ENCODE measurements around the gene ASB9.
"Not testable (repeated sequence)": the region's sequence is repeated elsewhere in the genome, so short reads cannot be mapped to it uniquely, and the experiment has no call there.

The ASB9 gene

DNA sequence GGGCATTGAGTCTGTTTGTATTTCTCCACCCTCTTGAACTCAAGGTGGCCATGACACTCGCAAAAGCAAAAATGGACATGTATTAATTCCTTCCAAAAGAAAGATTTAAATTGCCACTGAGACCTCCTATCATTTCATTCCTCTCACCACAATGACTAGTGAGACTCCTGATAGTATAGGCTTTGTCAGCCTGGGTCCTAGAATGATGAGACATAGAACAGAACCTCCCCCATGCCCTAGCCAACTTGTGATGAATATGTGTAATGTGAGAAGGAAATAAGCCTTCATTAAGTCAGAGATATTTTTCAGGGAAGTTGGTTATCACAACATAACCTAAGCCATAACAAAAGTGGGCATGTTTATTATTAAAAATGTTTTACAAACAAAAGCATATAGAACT is 62.5 kb downstream of the ASB9 start:
- DNase-seq (ENCODE audit: low read depth), result no peak
- H3K4me3 ChIP-seq (ENCODE audit: low read length), result no peak overlapping the region
- TF ChIP-seq, protein P1, sequence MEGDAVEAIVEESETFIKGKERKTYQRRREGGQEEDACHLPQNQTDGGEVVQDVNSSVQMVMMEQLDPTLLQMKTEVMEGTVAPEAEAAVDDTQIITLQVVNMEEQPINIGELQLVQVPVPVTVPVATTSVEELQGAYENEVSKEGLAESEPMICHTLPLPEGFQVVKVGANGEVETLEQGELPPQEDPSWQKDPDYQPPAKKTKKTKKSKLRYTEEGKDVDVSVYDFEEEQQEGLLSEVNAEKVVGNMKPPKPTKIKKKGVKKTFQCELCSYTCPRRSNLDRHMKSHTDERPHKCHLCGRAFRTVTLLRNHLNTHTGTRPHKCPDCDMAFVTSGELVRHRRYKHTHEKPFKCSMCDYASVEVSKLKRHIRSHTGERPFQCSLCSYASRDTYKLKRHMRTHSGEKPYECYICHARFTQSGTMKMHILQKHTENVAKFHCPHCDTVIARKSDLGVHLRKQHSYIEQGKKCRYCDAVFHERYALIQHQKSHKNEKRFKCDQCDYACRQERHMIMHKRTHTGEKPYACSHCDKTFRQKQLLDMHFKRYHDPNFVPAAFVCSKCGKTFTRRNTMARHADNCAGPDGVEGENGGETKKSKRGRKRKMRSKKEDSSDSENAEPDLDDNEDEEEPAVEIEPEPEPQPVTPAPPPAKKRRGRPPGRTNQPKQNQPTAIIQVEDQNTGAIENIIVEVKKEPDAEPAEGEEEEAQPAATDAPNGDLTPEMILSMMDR (IDR thresholded peaks at IDR 0.05; ENCODE audit: insufficient read depth, low read depth, low read length, missing control alignments), result no peak

DNA sequence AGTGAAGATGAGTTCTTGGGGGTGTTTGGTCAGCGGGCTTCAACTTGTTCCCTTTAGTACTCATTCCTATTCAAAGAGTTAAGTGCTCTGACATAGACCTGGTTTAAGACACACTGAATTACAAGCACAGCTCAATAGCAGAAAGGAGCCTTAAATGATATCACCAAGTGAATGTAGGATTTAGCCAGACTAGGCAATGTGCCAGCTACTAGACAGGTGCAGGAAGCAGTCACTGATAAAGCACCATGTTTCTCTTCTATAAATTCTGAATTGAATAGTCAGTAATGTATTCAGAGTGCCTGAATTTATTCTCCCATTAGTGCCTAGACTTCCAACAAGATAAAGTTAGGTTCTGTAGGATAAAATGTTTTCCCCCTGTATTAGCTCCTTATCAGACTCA is 63.6 kb downstream of the ASB9 start:
- DNase-seq (ENCODE audit: low read depth), result no peak
- H3K4me3 ChIP-seq (ENCODE audit: low read length), result no peak overlapping the region
- TF ChIP-seq, protein P1 (IDR thresholded peaks at IDR 0.05; ENCODE audit: insufficient read depth, low read depth, low read length, missing control alignments), result no peak

DNA sequence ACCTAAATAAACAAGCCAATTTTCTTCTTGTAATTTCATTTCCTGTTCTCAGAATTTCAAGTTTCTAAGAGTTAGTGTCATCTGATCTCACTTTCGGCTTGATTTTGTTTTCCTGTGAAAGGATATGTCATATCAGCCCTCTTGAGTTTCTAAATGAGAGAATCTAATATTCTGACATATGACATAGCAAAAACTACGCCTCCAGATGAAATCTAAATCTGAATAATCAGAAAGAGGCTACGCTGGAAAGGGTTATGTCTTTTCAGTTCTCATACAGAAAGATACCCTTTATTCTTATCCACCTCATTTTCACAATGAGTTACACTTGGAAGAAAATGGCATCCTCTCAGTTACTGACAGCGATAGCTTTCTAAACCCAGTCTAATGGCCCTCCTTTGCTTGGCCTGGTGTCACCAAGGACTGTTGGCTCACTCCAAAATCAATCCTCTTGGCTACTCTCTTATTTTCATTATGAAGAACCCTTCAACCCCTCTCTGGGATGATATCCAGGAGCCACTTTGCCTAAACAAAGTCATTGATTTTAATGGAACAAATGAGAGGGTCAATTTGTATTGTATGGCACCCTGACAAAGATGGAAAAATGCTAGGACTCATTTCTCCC is 65.6 kb downstream of the ASB9 start:
- DNase-seq (ENCODE audit: low read depth), result no peak
- TF ChIP-seq, protein P1 (IDR thresholded peaks at IDR 0.05; ENCODE audit: insufficient read depth, low read depth, low read length, missing control alignments), result no peak
- no peak overlapping the region for H3K4me3 ChIP-seq (ENCODE audit: low read length)

DNA sequence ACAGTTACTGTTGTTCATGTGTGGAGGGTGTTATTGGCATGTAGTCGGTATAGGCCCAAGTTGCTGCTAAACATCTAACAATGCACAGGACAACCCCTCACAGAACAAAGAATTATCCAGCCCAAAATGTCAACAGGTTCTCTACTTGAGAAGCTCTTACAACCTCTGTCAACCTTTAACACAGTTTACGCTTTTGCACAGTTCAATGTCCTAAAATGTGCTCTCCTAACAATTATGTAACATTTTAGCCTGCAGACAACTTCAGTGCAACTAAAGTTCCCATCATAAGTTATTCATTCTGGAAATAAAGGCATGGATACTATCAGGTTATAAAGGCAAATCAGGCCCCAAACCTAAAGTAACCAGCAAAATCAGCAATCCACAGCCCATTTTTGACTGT is 66.2 kb downstream of the ASB9 start:
- TF ChIP-seq, protein P1 (IDR thresholded peaks at IDR 0.05; ENCODE audit: insufficient read depth, low read depth, low read length, missing control alignments), result no peak
- H3K4me3 ChIP-seq (ENCODE audit: low read length), result no peak overlapping the region
- DNase-seq (ENCODE audit: low read depth), result no peak

DNA sequence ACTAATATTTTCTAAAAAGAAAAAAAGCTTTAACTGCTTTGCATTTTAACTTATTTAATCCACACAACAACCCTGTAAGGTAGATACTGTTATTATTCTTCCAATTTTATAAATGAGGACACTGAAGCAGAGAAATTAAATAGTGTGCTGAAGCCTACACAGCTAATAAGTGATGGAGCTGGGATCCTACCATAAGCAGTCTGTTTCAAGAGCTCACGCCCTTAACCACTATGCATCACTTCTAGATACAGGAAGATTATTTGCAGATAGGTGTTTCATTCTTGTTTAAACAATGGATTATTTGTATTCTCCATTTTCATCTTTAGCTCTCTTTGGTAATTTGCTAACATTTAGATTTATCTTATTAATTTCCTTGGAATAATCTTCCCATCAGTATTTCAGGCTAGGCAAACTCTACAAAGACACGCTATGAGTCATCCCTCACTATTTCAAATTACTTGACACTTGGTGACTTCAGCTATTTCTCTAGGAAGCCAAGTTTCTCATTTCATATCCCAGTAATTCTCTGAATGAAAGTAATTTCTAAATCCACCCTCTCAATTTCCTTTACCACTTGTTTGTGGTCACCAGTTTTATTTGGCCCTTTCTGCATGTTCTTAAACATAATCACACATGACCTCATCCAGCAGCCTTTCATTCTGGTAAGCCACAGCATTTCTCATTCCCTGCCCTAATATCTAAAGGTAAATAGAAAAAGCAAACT is 67.3 kb downstream of the ASB9 start:
- no peak for DNase-seq (ENCODE audit: low read depth)

DNA sequence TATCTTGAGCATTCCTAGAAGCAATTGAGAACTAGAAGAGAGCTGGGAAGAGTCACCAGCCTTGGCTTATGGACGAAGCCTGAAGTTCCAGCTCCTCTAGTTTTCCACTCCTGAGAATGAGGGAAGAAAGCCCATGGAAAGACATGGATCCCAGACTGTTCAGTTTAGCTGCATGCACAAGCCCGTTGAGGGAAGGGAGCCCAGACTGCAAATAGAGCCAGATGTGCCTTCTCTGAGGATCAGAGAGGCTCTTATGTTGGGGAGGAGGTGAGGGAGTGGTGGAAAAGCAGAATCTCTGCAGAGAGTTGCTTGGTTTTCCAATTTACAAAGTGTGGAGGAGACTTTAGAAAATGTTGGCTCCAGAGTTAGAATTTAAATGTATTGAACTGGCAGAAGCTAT is 69.0 kb downstream of the ASB9 start:
- no peak for DNase-seq (ENCODE audit: low read depth)
- TF ChIP-seq, protein P1 (IDR thresholded peaks at IDR 0.05; ENCODE audit: insufficient read depth, low read depth, low read length, missing control alignments), result no peak
- H3K4me3 ChIP-seq (ENCODE audit: low read length), result no peak overlapping the region

More for the DNA sequence above, 67.3 kb downstream of the ASB9 start:
- no peak overlapping the region for H3K4me3 ChIP-seq (ENCODE audit: low read length)
- TF ChIP-seq, protein P1 (IDR thresholded peaks at IDR 0.05; ENCODE audit: insufficient read depth, low read depth, low read length, missing control alignments), result no peak

DNA sequence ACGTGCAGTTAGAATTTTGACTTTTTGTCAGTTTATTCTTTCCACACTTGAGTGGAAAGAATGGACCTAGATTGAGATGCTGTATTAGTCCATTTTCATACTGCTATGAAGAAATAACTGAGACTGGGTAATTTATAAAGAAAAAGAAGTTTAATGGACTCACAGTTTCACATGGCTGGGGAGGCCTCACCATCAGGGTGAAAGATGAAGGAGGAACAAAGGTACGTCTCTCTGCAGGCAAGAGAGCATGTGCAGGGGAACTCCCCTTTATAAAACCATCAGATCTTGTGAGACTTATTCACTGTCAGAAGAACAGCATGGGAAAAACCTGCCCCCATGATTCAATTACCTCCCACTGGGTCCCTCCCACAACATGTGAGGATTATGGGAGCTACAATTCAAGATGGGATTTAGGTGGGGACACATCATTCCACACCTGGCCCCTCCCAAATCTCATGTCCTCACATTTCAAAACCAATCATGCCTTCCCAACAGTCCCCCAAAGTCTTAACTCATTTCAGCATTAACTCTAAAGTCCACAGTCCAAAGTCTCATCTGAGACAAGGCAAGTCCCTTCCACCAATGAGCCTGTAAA is 71.2 kb downstream of the ASB9 start:
- not testable (repeated sequence) for H3K4me3 ChIP-seq (ENCODE audit: low read length); DNase-seq (ENCODE audit: low read depth)

Measured in epithelial cell of esophagus (primary cell).